Keratinocyte (primary cell): ENCODE results near the gene JAKMIP3.

ENCODE experiments used
- EZH2 ChIP-seq: IDR thresholded peaks from one replicate; pipeline ENCODE4 v1.6.1; 2012; ENCODE audit warnings: inconsistent platforms, mild to moderate bottlenecking, low read length, moderate library complexity
- TF ChIP-seq, protein P1 (sequence below), 3 experiments: IDR thresholded peaks in 1 of 3; conservative IDR thresholded peaks in 1 of 3; optimal IDR thresholded peaks in 1 of 3; 2 replicates in 2 of 3; 3 replicates in 1 of 3; pipeline versions ENCODE3 to v1.5.1; 2011; ENCODE audit warnings: low read length in 3 of 3, mild to moderate bottlenecking in 3 of 3, moderate library complexity in 2 of 3, control low read depth in 1 of 3, inconsistent platforms in 1 of 3; ENCODE audit not compliant: insufficient read depth in 2 of 3; ENCODE audit errors: extremely low read depth in 1 of 3

DNA sequence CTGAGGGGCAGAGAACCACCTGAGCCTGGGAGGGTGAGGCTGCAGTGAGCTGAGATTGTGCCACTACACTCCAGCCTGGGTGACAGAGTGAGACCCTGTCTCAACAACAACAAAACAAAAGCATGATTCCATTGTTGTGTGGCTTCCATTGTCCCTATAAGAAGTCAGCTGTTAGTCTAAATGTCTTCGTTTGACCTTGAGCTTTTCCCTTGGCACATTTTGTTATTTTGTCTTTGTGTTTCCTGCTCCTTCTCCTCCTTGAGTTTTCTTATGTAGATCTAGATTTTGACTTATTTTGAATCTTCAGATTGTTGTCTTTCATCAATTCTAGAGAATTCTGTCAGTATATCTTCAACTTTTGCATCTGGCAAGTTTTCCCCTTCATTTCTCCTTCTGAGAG is 13.6 kb upstream of the JAKMIP3 start:
- TF ChIP-seq, protein P1, sequence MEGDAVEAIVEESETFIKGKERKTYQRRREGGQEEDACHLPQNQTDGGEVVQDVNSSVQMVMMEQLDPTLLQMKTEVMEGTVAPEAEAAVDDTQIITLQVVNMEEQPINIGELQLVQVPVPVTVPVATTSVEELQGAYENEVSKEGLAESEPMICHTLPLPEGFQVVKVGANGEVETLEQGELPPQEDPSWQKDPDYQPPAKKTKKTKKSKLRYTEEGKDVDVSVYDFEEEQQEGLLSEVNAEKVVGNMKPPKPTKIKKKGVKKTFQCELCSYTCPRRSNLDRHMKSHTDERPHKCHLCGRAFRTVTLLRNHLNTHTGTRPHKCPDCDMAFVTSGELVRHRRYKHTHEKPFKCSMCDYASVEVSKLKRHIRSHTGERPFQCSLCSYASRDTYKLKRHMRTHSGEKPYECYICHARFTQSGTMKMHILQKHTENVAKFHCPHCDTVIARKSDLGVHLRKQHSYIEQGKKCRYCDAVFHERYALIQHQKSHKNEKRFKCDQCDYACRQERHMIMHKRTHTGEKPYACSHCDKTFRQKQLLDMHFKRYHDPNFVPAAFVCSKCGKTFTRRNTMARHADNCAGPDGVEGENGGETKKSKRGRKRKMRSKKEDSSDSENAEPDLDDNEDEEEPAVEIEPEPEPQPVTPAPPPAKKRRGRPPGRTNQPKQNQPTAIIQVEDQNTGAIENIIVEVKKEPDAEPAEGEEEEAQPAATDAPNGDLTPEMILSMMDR (optimal IDR thresholded peaks at IDR 0.05 in 1 of 3, IDR thresholded peaks at IDR 0.05 in 1 of 3, conservative IDR thresholded peaks at IDR 0.05 in 1 of 3; ENCODE audit: extremely low read depth in 1 of 3, insufficient read depth in 2 of 3, low read length in 3 of 3) = no peak
- TF ChIP-seq EZH2 = no peak
